H1 (cell line): ENCODE measurements around the gene TSR3. TPM values are rescaled to one million over a fixed set of nuclear protein-coding genes. Genes with fewer than 3 reads are reported as not detected.

ENCODE experiments used
- ATF2 ChIP-seq: IDR thresholded peaks from 2 replicates; pipeline ENCODE4 v1.6.1; 2012; ENCODE audit warnings: low read length, inconsistent platforms
- BRCA1 ChIP-seq: IDR thresholded peaks from 2 replicates; pipeline ENCODE4 v1.6.1; 2012; ENCODE audit warnings: low read depth, low read length, improper control_type of control experiment
- CBX8 ChIP-seq: fragments of 300-800, 300-1000 bp; sonication (generic); IDR thresholded peaks from 2 replicates; pipeline ENCODE4 v1.7.1; 2016; ENCODE audit warnings: low read depth, low read length, borderline replicate concordance
- CEBPB ChIP-seq: IDR thresholded peaks from 2 replicates; pipeline ENCODE4 v1.6.1; 2012; ENCODE audit warnings: low read depth, low read length
- CTBP2 ChIP-seq: IDR thresholded peaks from 2 replicates; pipeline ENCODE4 v1.7.0; 2011; ENCODE audit warnings: borderline replicate concordance, mild to moderate bottlenecking, moderate library complexity, mixed read lengths, low read length; ENCODE audit not compliant: insufficient read depth, insufficient read length
- CTCF ChIP-seq, 3 experiments: IDR thresholded peaks; 1 replicate in 2 of 3; 2 replicates in 1 of 3; pipeline versions ENCODE4 v1.5.1 to v1.6.1; 2011; ENCODE audit warnings: low read length in 3 of 3, mild to moderate bottlenecking in 3 of 3, inconsistent platforms in 2 of 3, low read depth in 1 of 3, moderate library complexity in 1 of 3; ENCODE audit not compliant: insufficient read depth in 1 of 3; ENCODE audit errors: control extremely low read depth in 1 of 3
- FOSL1 ChIP-seq: IDR thresholded peaks from 2 replicates; pipeline ENCODE4 v1.6.1; 2011; ENCODE audit warnings: mild to moderate bottlenecking, low read depth, low read length, moderate library complexity; ENCODE audit not compliant: insufficient read depth
- HDAC6 ChIP-seq: IDR thresholded peaks from one replicate; pipeline ENCODE4 v1.7.1; 2012; ENCODE audit warnings: low read depth, mild to moderate bottlenecking, inconsistent platforms, low read length, moderate library complexity
- JUN ChIP-seq: IDR thresholded peaks from 2 replicates; pipeline ENCODE4 v1.6.1; 2011; ENCODE audit warnings: low read depth, mild to moderate bottlenecking, improper control_type of control experiment, low read length
- JUND ChIP-seq: IDR thresholded peaks from 2 replicates; pipeline ENCODE4 v1.6.1; 2011; ENCODE audit warnings: mild to moderate bottlenecking, improper control_type of control experiment, low read length
- NANOG ChIP-seq: IDR thresholded peaks from 2 replicates; pipeline ENCODE4 v1.6.1; 2011; ENCODE audit warnings: low read length, low read depth, mild to moderate bottlenecking, inconsistent platforms; ENCODE audit not compliant: insufficient read depth, poor library complexity, severe bottlenecking
- POLR2A ChIP-seq, 2 experiments: IDR thresholded peaks; 1 replicate in 1 of 2; 2 replicates in 1 of 2; pipeline ENCODE4 v1.6.1; 2011; ENCODE audit warnings: low read depth in 2 of 2, low read length in 2 of 2, mild to moderate bottlenecking in 2 of 2; ENCODE audit errors: control extremely low read depth in 1 of 2
- POLR2AphosphoS5 ChIP-seq: IDR thresholded peaks from 2 replicates; pipeline ENCODE4 v1.6.1; 2011; ENCODE audit warnings: low read depth, low read length
- RAD21 ChIP-seq, 2 experiments: IDR thresholded peaks in 1 of 2; conservative IDR thresholded peaks in 1 of 2; 2 replicates each; pipeline ENCODE4 v1.6.1; 2011; ENCODE audit warnings: low read depth in 2 of 2, low read length in 2 of 2, improper control_type of control experiment in 1 of 2, inconsistent platforms in 1 of 2, mild to moderate bottlenecking in 1 of 2, moderate library complexity in 1 of 2
- RXRA ChIP-seq: IDR thresholded peaks from 2 replicates; pipeline ENCODE4 v1.6.1; 2011; ENCODE audit warnings: low read depth, mild to moderate bottlenecking, low read length, moderate library complexity; ENCODE audit not compliant: insufficient read depth
- SP4 ChIP-seq: IDR thresholded peaks from 2 replicates; pipeline ENCODE4 v1.6.1; 2012; ENCODE audit warnings: low read length, inconsistent platforms
- TBP ChIP-seq: IDR thresholded peaks from 2 replicates; pipeline ENCODE4 v1.6.1; 2011; ENCODE audit warnings: low read depth, low read length, improper control_type of control experiment
- TEAD4 ChIP-seq: IDR thresholded peaks from 2 replicates; pipeline ENCODE4 v1.6.1; 2012; ENCODE audit warnings: low read depth, low read length, inconsistent platforms, mixed read lengths
- USF2 ChIP-seq: IDR thresholded peaks from 2 replicates; pipeline ENCODE4 v1.6.1; 2011; ENCODE audit warnings: low read length, improper control_type of control experiment
- polyA plus RNA-seq, 7 experiments: library from polyadenylated mRNA; depleted of rRNA in 3 of 7; stranded (reverse) in 5 of 7; unstranded in 2 of 7; fragments of >200 nt in 5 of 7; fragments of 200-250 nt in 2 of 7; gene quantifications; 1 replicate in 5 of 7; 2 replicates in 1 of 7; 4 replicates in 1 of 7; pipeline versions ENCODE4 v1.2.1 to v1.2.3, GENCODE V29; 2011 to 2013; ENCODE audit warnings: missing spikeins in 2 of 7, mixed read lengths in 2 of 7
- total RNA-seq: library from RNA; stranded (reverse); fragmentation: NEBNext Ultra II Directional; extraction: Animal tissue kit (Norgen Biotek cat#: 25700); gene quantifications from 2 replicates; pipeline ENCODE4 v1.2.1, GENCODE V29; 2021

Gene TSR3
- total and polyA plus RNA-seq, 2 of the 8 experiments (the other 6 are each of a cell fraction or from before 2014, with no cell fraction given), result 43.1 to 52.3 TPM

GRCh38 chr16:1379304-1380076 is 27.8 kb upstream of the TSR3 start (continued):
- TF ChIP-seq HDAC6 (no peak), RXRA (no peak), CBX8 (no peak), CEBPB (no peak), USF2 (no peak), BRCA1 (no peak), POLR2AphosphoS5 (peak; percentile 38; the same call in 1 of the 2 replicates), CTBP2 (no peak), JUND (no peak), JUN (no peak), TBP (peak; percentile 46; the same call in 1 of the 2 replicates), RAD21 (IDR thresholded peaks at IDR 0.05 in 1 of 2, conservative IDR thresholded peaks at IDR 0.05 in 1 of 2; ENCODE audit: low read depth in 2 of 2, low read length in 2 of 2) (no peak), POLR2A (IDR thresholded peaks at IDR 0.05; ENCODE audit: control extremely low read depth in 1 of 2, low read depth in 2 of 2, low read length in 2 of 2) (peak in 1 of 2 experiments; percentile 63; a peak in 1 of 3 replicates), CTCF (IDR thresholded peaks at IDR 0.05; ENCODE audit: control extremely low read depth in 1 of 3, insufficient read depth in 1 of 3, low read depth in 1 of 3, low read length in 3 of 3) (no peak), FOSL1 (no peak), ATF2 (no peak), TEAD4 (no peak), SP4 (no peak), NANOG (no peak)
